ENCODE data around the gene SFMBT1. TPM values are rescaled to one million over a fixed set of nuclear protein-coding genes. Genes with fewer than 3 reads are reported as not detected.

Gene SFMBT1
- total and polyA plus RNA-seq, 12 donors: 3.1 to 19.1 (median 16.3) TPM

GRCh38 chr3:53005338-53005737, 40.5 kb downstream of the SFMBT1 start:
- WGBS, 2 donors: 63 to 94% methylated on average over 3 of the region's 3 CpGs
- Histone ChIP-seq H3K27ac (no peak overlapping the region), H3K4me3 (no peak overlapping the region), H3K9me3 (no peaks in the 10 kb centered on the region), H3K4me1 (peaks cover 0 to 11% (median 7%) of the 10 kb centered on the region in 9 donors), H3K36me3 (no peaks in the 10 kb centered on the region), H3K27me3 (no peaks in the 10 kb centered on the region)
- TF ChIP-seq CTCF (IDR thresholded peaks at IDR 0.05): no peak
- no peak for ATAC-seq
- no peak for DNase-seq
- intact Hi-C loops (cut with DNase I): no loop called here

GRCh38 chr3:53003320-53003719, 42.6 kb downstream of the SFMBT1 start:
- ATAC-seq (no peak), DNase-seq (no peak)
- H3K27me3 ChIP-seq: no peaks in the 10 kb centered on the region
- 71 to 75% methylated on average over 7 of the region's 7 CpGs for WGBS, 2 donors
- TF ChIP-seq CTCF (IDR thresholded peaks at IDR 0.05): no peak
- H3K36me3 ChIP-seq: no peaks in the 10 kb centered on the region
- intact Hi-C loops (cut with DNase I): loop anchor here in 1 of 10 donors (2.0 kb wide), 1 partner anchor 47 kb away; no protein-coding TSS in a partner anchor
- peaks cover 0 to 3% (median 0%) of the 10 kb centered on the region in 9 donors for H3K4me1 ChIP-seq
- no peaks in the 10 kb centered on the region for H3K9me3 ChIP-seq
- no peak overlapping the region for H3K27ac ChIP-seq
- H3K4me3 ChIP-seq: no peak overlapping the region

- intact Hi-C loops (cut with DNase I): no loop called here
Measured at GRCh38 chr3:52998771-52999513, 46.9 kb downstream of the SFMBT1 start.

GRCh38 chr3:52990637-52991036, 55.2 kb downstream of the SFMBT1 start:
- Histone ChIP-seq H3K9me3 (no peaks in the 10 kb centered on the region), H3K27ac (no peak overlapping the region), H3K4me3 (no peak overlapping the region), H3K4me1 (peaks cover 0 to 8% (median 0%) of the 10 kb centered on the region in 9 donors), H3K27me3 (no peaks in the 10 kb centered on the region), H3K36me3 (no peaks in the 10 kb centered on the region)
- intact Hi-C loops (cut with DNase I): no loop called here
- no peak for TF ChIP-seq CTCF (IDR thresholded peaks at IDR 0.05)
- ATAC-seq: no peak
- no peak for DNase-seq
- 86% methylated on average over 2 of the region's 2 CpGs for WGBS, 2 donors

More at GRCh38 chr3:52998771-52999513, 46.9 kb downstream of the SFMBT1 start:
- peak in 3 of 8 donors; percentile 17 to 64 (median 27) for ATAC-seq
- no peak for TF ChIP-seq CTCF (IDR thresholded peaks at IDR 0.05)
- WGBS, 2 donors: 94 to 97% methylated on average over 41 of the region's 41 CpGs
- H3K4me3 ChIP-seq: no peak overlapping the region
- H3K27me3 ChIP-seq: no peaks in the 10 kb centered on the region
- H3K9me3 ChIP-seq: no peaks in the 10 kb centered on the region
- H3K27ac ChIP-seq: no peak overlapping the region
- H3K36me3 ChIP-seq: peaks cover 0 to 9% (median 0%) of the 10 kb centered on the region in 9 donors
- H3K4me1 ChIP-seq: no peaks in the 10 kb centered on the region
- no peak for DNase-seq

Data from heart right ventricle (tissue), 16 donors.